GM12878 (cell line): Measurements from ENCODE around the gene CIDEA.

Source experiments
- CEBPB ChIP-seq, 2 experiments: fragments of 150-350 bp in 1 of 2; IDR thresholded peaks; 2 replicates each; pipeline ENCODE4 v1.6.1; 2012 to 2014; ENCODE audit warnings: low read depth in 2 of 2, low read length in 2 of 2, borderline replicate concordance in 1 of 2, inconsistent platforms in 1 of 2
- ESRRA ChIP-seq: IDR thresholded peaks from 2 replicates; pipeline ENCODE4 v1.6.1; 2012; ENCODE audit warnings: mild to moderate bottlenecking, low read length, improper control_type of control experiment
- FOXM1 ChIP-seq: IDR thresholded peaks from 2 replicates; pipeline ENCODE4 v1.6.1; 2012; ENCODE audit warnings: low read depth, mild to moderate bottlenecking, inconsistent platforms, low read length, moderate library complexity
- HDAC2 ChIP-seq: fragments of 200-600 bp; sonication (generic); IDR thresholded peaks from 2 replicates; pipeline ENCODE4 v1.6.1; 2017
- POLR2A ChIP-seq: IDR thresholded peaks from 2 replicates; pipeline ENCODE4 v1.6.1; 2011; ENCODE audit warnings: low read depth, mild to moderate bottlenecking, low read length
- POLR2AphosphoS5 ChIP-seq: IDR thresholded peaks from 2 replicates; pipeline ENCODE4 v1.6.1; 2011; ENCODE audit warnings: mild to moderate bottlenecking, low read length, inconsistent platforms
- SMARCA5 ChIP-seq: fragments of 450-650 bp; IDR thresholded peaks from 2 replicates; pipeline ENCODE4 v1.6.1; 2017; ENCODE audit warnings: mild to moderate bottlenecking
- SMC3 ChIP-seq: IDR thresholded peaks from 2 replicates; pipeline ENCODE4 v1.6.1; 2011; ENCODE audit warnings: low read length, improper control_type of control experiment, borderline replicate concordance
- SREBF2 ChIP-seq: IDR thresholded peaks from 2 replicates; pipeline ENCODE4 v1.6.1; 2012; ENCODE audit warnings: mild to moderate bottlenecking, low read length
- TF ChIP-seq, protein P1 (sequence below), 3 experiments: IDR thresholded peaks in 2 of 3; conservative IDR thresholded peaks in 1 of 3; 2 replicates each; pipeline ENCODE4 v1.5.1; 2011; ENCODE audit warnings: low read depth in 3 of 3, low read length in 3 of 3, mild to moderate bottlenecking in 3 of 3, control low read depth in 2 of 3, moderate library complexity in 2 of 3, inconsistent platforms in 1 of 3, mixed read lengths in 1 of 3; ENCODE audit not compliant: control insufficient read depth in 2 of 3, insufficient read depth in 1 of 3; ENCODE audit errors: extremely low read depth in 1 of 3

DNA sequence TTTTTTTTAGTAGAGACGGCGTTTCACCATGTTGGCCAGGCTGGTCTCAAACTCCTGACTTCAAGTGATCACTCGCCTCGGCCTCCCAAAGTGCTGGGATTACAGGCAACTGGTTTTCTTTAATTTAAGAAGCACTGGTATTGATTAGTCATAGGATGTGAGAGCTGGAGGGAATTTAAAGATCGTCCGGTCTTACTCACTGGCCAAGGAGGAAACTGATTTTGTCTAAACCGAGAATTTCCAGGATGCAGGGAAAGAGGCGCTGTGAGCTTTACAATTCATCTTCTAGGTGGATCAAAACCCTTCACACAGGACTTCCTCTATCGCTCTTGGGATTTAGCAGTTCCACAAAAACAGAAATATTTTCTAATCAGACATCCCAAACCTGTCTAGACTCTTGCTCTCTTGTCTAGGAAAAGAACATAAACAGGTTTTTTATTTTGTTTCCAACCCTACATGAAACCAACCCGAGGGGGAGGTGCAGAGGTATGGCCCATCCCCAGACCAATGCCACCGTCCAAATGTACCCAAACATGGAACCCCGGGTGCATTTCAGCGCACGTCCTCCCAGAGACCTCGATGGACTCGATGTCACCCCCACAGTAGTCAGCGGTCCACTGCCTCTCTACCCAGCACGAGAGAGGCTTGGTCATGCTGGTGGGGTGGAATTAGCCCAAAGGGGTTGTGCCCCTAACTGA, 41.4 kb downstream of the CIDEA start:
- TF ChIP-seq FOXM1 (no peak), POLR2A (no peak), ESRRA (no peak), SMARCA5 (no peak), SREBF2 (no peak), SMC3 (no peak), CEBPB (IDR thresholded peaks at IDR 0.05; ENCODE audit: borderline replicate concordance in 1 of 2, low read depth in 2 of 2, low read length in 2 of 2) (no peak), POLR2AphosphoS5 (no peak), HDAC2 (no peak)
- TF ChIP-seq, protein P1, sequence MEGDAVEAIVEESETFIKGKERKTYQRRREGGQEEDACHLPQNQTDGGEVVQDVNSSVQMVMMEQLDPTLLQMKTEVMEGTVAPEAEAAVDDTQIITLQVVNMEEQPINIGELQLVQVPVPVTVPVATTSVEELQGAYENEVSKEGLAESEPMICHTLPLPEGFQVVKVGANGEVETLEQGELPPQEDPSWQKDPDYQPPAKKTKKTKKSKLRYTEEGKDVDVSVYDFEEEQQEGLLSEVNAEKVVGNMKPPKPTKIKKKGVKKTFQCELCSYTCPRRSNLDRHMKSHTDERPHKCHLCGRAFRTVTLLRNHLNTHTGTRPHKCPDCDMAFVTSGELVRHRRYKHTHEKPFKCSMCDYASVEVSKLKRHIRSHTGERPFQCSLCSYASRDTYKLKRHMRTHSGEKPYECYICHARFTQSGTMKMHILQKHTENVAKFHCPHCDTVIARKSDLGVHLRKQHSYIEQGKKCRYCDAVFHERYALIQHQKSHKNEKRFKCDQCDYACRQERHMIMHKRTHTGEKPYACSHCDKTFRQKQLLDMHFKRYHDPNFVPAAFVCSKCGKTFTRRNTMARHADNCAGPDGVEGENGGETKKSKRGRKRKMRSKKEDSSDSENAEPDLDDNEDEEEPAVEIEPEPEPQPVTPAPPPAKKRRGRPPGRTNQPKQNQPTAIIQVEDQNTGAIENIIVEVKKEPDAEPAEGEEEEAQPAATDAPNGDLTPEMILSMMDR (IDR thresholded peaks at IDR 0.05 in 2 of 3, conservative IDR thresholded peaks at IDR 0.05 in 1 of 3; ENCODE audit: control insufficient read depth in 2 of 3, extremely low read depth in 1 of 3, insufficient read depth in 1 of 3, low read depth in 3 of 3, low read length in 3 of 3) = no peak
